Osteoblast (primary cell): Measurements from ENCODE around the gene ITLN2. TPM values are rescaled to one million over a fixed set of nuclear protein-coding genes. Genes with fewer than 3 reads are reported as not detected.

Experiments used
- DNase-seq: peaks from one replicate; pipeline ENCODE4 v3.0.0; 2011; ENCODE audit warnings: low spot score, mixed read lengths; ENCODE audit not compliant: insufficient read length; ENCODE audit errors: missing footprints
- H2AFZ ChIP-seq: 2 replicates; pipeline ENCODE4 v1.6.0; 2011; ENCODE audit warnings: mild to moderate bottlenecking, low read length
- H3K27ac ChIP-seq: 2 replicates; pipeline ENCODE4 v1.5.1; 2011; ENCODE audit warnings: mild to moderate bottlenecking, low read depth, low read length, moderate library complexity
- H3K27me3 ChIP-seq: 2 replicates; pipeline ENCODE4 v1.6.0; 2012; ENCODE audit warnings: mild to moderate bottlenecking, control low read depth, inconsistent platforms, low read length, moderate library complexity; ENCODE audit not compliant: insufficient read depth
- H3K36me3 ChIP-seq: 2 replicates; pipeline ENCODE4 v1.5.1; 2011; ENCODE audit warnings: mild to moderate bottlenecking, low read length, control low read depth, moderate library complexity; ENCODE audit not compliant: insufficient read depth
- H3K4me1 ChIP-seq: 2 replicates; pipeline ENCODE4 v1.5.1; 2011; ENCODE audit warnings: mild to moderate bottlenecking, low read length, control low read depth, moderate library complexity; ENCODE audit not compliant: insufficient read depth
- H3K4me2 ChIP-seq: 2 replicates; pipeline ENCODE4 v1.6.0; 2011; ENCODE audit warnings: mild to moderate bottlenecking, low read length; ENCODE audit not compliant: insufficient read depth
- H3K4me3 ChIP-seq: fragments of 200-600 bp; sonication (generic); 3 replicates; pipeline ENCODE4 v1.5.1; 2012; ENCODE audit warnings: mild to moderate bottlenecking, low read length, inconsistent platforms; ENCODE audit not compliant: insufficient read depth
- H3K79me2 ChIP-seq: 2 replicates; pipeline ENCODE4 v1.6.0; 2012; ENCODE audit warnings: mild to moderate bottlenecking, low read length, control low read depth, inconsistent platforms; ENCODE audit not compliant: insufficient read depth
- H3K9me3 ChIP-seq: 2 replicates; pipeline ENCODE4 v1.5.1; 2011; ENCODE audit warnings: low read depth, low read length, control low read depth
- H4K20me1 ChIP-seq: 2 replicates; pipeline ENCODE4 v1.6.0; 2012; ENCODE audit warnings: mild to moderate bottlenecking, low read length, control low read depth; ENCODE audit not compliant: insufficient read depth
- CTCF ChIP-seq: IDR thresholded peaks from 2 replicates; pipeline ENCODE4 v1.5.1; 2011; ENCODE audit warnings: mild to moderate bottlenecking, low read depth, low read length, moderate library complexity; ENCODE audit errors: extremely low read depth
- total RNA-seq: library from RNA; depleted of rRNA; stranded (reverse); fragments of >200 nt; gene quantifications from 2 replicates; pipeline ENCODE4 v1.2.3, GENCODE V29; 2012

The ITLN2 gene
- total RNA-seq, 1 donor: not detected

GRCh38 chr1:160978510-160978927, 23.9 kb upstream of the ITLN2 start:
- no peak for TF ChIP-seq CTCF

GRCh38 chr1:160975026-160975425, 20.4 kb upstream of the ITLN2 start:
- Histone ChIP-seq H3K4me1 (no peaks in the 10 kb centered on the region), H3K36me3 (no peaks in the 10 kb centered on the region), H3K79me2 (no peaks in the 10 kb centered on the region), H3K4me2 (no peak overlapping the region), H3K4me3 (no peak overlapping the region), H2AFZ (no peak overlapping the region), H3K9me3 (no peaks in the 10 kb centered on the region), H4K20me1 (no peaks in the 10 kb centered on the region), H3K27me3 (no peaks in the 10 kb centered on the region), H3K27ac (no peak overlapping the region)
- no peak for DNase-seq
- TF ChIP-seq CTCF: no peak

More at GRCh38 chr1:160978510-160978927, 23.9 kb upstream of the ITLN2 start:
- Histone ChIP-seq H3K9me3 (no peaks in the 10 kb centered on the region), H3K27me3 (peaks cover 24% of the 10 kb centered on the region), H3K4me1 (no peaks in the 10 kb centered on the region), H3K27ac (no peak overlapping the region), H3K4me2 (no peak overlapping the region), H3K4me3 (no peak overlapping the region), H3K36me3 (no peaks in the 10 kb centered on the region), H2AFZ (no peak overlapping the region), H3K79me2 (no peaks in the 10 kb centered on the region), H4K20me1 (no peaks in the 10 kb centered on the region)
- DNase-seq: no peak

GRCh38 chr1:160973491-160973890, 18.9 kb upstream of the ITLN2 start:
- Histone ChIP-seq H3K4me3 (no peak overlapping the region), H3K27ac (no peak overlapping the region), H3K36me3 (no peaks in the 10 kb centered on the region), H3K9me3 (no peaks in the 10 kb centered on the region), H3K4me2 (no peak overlapping the region), H4K20me1 (no peaks in the 10 kb centered on the region), H3K4me1 (no peaks in the 10 kb centered on the region), H2AFZ (no peak overlapping the region), H3K27me3 (no peaks in the 10 kb centered on the region), H3K79me2 (no peaks in the 10 kb centered on the region)
- no peak for TF ChIP-seq CTCF
- DNase-seq: no peak

- no peaks in the 10 kb centered on the region for H3K4me1 ChIP-seq
Observed at GRCh38 chr1:160972939-160973338, 18.3 kb upstream of the ITLN2 start.

More at GRCh38 chr1:160972939-160973338, 18.3 kb upstream of the ITLN2 start:
- Histone ChIP-seq H3K36me3 (no peaks in the 10 kb centered on the region), H4K20me1 (no peaks in the 10 kb centered on the region), H3K27ac (no peak overlapping the region), H3K9me3 (no peaks in the 10 kb centered on the region), H2AFZ (no peak overlapping the region), H3K4me3 (no peak overlapping the region), H3K4me2 (no peak overlapping the region), H3K27me3 (no peaks in the 10 kb centered on the region), H3K79me2 (no peaks in the 10 kb centered on the region)
- no peak for TF ChIP-seq CTCF
- DNase-seq: no peak
